HG02571 (cell line): ENCODE data around the gene PLA2G12B.
"Not testable (repeated sequence)": the region's sequence is repeated elsewhere in the genome, so short reads cannot be mapped to it uniquely, and the experiment has no call there.

ENCODE experiments used
- ATAC-seq: cut with Tn5 transposase; IDR thresholded peaks from one replicate; pipeline ENCODE4 v1.9.1; 2021; ENCODE audit warnings: mild to moderate bottlenecking, moderate library complexity; ENCODE audit not compliant: unreplicated experiment

The PLA2G12B gene

GRCh38 chr10:72954596-72955554 is at the start of gene PLA2G12B:
Gene PLA2G12B (minus strand): TSS chr10:72954806. CDS start chr10:72954685, 121 bp downstream.
- no peak for ATAC-seq

DNA sequence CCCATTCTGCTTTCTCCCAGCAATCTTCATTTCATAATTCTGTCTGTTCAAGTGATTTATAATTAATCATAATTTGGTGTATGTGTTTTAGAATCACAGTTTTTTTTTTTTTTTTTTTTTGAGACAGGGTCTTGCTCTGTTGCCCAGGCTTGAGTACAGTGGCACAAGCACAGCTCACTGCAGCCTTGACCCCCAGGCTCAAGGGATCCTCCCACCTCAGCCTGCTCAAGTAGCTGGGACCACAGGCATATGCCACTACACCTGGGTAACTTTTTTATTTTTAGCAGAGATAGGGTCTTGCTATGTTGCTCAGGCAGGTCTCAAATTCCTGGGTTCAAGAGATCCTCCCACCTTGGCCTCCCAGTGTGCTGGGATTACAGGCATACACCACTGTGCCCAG is 49.2 kb upstream of the PLA2G12B start:
- ATAC-seq = no peak

- no peak for ATAC-seq
Measured at GRCh38 chr10:73000973-73001372, 46.4 kb upstream of the PLA2G12B start.

DNA sequence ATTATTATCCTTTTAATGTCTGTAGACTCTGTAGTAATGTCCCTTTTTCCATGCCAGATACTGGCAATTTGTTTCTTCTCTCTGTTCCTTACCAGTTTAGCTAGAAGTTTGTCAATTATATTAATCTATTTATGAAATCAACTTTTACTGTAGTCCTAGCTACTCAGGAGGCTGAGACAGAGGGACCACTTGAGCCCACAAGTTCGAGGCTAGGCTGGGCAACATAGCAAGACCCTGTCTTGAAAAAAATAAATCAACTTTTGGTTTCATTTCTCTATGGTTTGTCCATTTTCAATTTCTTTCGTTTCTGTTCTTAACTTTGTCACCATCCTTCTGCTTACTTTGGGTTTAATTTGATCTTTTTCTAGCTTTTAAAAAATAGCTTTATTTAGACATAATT is 42.5 kb upstream of the PLA2G12B start:
- no peak for ATAC-seq

GRCh38 chr10:72995459-72995858 is 40.9 kb upstream of the PLA2G12B start:
- not testable (repeated sequence) for ATAC-seq

- not testable (repeated sequence) for ATAC-seq
Measured at GRCh38 chr10:72989771-72990170, 35.2 kb upstream of the PLA2G12B start.

GRCh38 chr10:72984618-72985017 is 30.0 kb upstream of the PLA2G12B start:
- not testable (repeated sequence) for ATAC-seq

GRCh38 chr10:72981882-72982529 is 27.4 kb upstream of the PLA2G12B start:
- ATAC-seq = no peak

DNA sequence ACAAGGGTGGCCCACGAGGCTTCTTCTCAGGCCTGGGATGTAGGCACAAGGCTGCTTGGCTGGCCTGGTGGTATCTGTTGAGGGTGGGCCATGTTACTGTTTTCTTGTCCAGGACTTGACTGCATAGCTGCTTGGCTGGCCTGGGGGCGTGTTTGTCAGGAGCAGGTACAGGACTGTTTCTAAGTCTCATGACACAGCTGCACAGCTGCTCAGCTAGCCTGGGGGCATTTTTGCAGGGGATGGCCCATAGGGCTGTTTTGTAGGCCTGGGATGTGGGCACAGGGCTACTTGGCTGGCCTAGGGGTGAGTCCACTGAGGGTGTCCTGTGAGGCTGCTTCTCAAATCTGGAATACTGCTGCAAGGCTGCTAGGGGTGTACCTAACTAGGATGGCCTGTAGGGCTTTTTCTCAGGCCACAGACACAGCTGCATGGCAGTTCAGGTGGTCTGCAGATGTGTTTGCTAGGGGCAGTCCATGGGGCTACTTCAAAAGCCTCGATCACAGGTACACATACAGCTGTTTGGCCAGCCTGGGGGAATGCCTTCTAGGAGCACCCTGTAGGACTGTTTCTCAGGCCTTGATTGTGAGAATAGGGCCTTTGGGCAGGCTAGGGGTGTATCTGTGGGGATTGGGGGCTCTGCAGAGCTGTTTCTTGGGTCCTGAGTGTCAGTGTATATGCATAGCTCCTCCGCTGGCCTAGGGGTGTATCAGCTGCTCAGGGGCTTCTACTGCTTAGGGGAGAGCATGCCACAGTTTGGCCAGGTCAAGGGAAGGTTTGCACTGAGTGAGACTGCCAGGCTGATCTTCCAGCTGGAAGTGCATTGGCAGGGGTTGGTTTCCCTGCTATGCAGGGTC is 26.6 kb upstream of the PLA2G12B start:
- no peak for ATAC-seq

- no peak for ATAC-seq
Measured at GRCh38 chr10:72980348-72980747, 25.7 kb upstream of the PLA2G12B start.

- no peak for ATAC-seq
Measured at GRCh38 chr10:72979709-72980108, 25.1 kb upstream of the PLA2G12B start.

DNA sequence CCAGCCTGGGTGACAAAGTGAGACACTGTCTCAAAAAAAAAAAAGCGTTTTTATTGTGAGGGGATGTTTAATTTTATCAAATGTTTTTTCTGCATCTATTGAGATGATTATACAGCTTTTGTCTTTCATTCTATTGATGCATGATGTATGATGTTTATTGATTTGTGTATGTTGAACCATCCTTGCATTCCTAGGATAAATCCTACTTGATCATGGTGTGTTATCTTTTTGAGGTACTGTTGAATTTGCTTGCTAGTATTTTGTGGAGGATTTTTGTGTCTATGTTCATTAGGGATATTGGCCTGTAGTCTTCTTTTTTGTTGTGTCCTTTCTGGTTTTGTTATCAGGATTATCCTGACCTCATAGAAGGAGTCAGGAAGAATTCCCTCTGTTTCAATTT is 22.3 kb upstream of the PLA2G12B start:
- no peak for ATAC-seq

- no peak for ATAC-seq
Measured at GRCh38 chr10:72956001-72956400, 1.4 kb upstream of the PLA2G12B start.

- ATAC-seq = no peak
Measured at GRCh38 chr10:72954230-72954595, 393 bp downstream of the PLA2G12B start.

DNA sequence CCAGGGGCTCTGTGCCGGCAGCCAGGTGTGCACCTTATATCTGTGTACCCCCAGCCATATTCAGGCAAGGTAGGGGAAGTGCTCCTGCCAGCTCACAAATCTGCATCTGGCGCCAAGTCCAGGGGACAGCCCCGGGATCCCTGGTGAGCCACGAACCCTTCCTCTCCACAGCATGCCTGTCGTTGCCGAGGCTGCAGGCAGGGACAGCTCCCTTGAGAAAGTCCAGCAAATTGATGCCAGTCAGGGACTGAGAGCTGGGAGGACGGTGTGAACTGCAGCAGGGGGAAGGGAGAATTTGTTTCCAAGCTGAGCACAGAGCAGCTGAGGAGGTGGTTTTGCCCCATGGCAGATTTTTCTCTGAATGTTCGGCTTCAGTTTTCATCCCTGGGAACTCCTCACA is 919 bp downstream of the PLA2G12B start:
- ATAC-seq = no peak

- no peak for ATAC-seq
Measured at GRCh38 chr10:72952642-72953158, 1.9 kb downstream of the PLA2G12B start.

GRCh38 chr10:72952189-72952588 is 2.4 kb downstream of the PLA2G12B start:
- no peak for ATAC-seq

- no peak for ATAC-seq
Measured at GRCh38 chr10:72951760-72952159, 2.8 kb downstream of the PLA2G12B start.

DNA sequence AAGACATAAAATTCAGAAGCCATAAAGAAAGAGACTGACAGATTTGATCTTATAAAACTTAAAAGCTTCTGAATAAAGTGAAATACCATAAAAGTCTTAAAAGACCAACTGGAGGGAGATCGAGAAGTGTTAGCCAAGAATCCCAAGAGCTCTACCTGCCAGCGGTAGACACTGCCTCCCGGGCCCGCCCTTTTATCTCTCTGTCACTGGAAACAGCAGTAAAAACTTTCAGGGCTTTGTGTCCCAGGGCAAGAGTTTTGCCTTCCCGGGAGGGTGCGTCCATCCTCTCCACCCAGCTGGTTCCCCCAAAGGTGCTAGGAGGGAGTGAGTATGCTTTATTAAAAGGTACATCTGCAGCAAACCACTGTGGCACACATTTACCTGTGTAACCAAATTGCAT is 5.8 kb downstream of the PLA2G12B start:
- ATAC-seq = no peak

- ATAC-seq = no peak
Measured at GRCh38 chr10:72946963-72947362, 7.6 kb downstream of the PLA2G12B start.
